HG02642 (cell line): ENCODE measurements around the gene PKN1.

Experiments
- ATAC-seq: cut with Tn5 transposase; IDR thresholded peaks from one replicate; pipeline ENCODE4 v1.9.1; 2021; ENCODE audit warnings: mild to moderate bottlenecking; ENCODE audit not compliant: unreplicated experiment, poor library complexity

Gene PKN1

DNA sequence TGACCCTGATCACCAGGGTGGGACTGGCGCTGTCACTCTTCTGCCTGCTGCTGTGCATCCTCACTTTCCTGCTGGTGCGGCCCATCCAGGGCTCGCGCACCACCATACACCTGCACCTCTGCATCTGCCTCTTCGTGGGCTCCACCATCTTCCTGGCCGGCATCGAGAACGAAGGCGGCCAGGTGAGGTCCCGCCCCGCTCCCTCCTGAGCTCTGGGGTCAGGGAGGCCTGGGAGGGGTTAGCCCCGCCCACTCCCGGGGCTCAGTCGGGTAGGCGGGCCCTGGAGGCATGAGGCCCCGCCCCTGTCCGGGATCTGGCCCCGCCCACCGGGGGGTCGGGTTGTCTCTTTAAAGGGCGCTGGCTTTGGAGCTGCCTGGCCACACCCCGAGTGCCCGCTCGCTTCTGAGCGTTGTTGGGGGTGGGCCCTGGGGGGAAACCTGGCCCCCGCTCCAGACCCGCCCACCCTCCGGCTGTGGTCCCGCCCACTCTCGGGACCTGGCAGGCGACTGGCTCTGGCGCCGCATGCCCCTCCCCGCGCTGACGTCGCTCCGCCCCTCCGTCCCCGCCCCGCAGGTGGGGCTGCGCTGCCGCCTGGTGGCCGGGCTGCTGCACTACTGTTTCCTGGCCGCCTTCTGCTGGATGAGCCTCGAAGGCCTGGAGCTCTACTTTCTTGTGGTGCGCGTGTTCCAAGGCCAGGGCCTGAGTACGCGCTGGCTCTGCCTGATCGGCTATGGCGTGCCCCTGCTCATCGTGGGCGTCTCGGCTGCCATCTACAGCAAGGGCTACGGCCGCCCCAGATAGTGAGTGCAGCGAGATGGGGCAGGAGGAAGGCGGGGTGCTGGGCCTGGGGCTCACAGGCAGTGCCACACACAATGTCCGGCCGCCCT is 27.1 kb upstream of the PKN1 start:
- peak; percentile 75 for ATAC-seq

DNA sequence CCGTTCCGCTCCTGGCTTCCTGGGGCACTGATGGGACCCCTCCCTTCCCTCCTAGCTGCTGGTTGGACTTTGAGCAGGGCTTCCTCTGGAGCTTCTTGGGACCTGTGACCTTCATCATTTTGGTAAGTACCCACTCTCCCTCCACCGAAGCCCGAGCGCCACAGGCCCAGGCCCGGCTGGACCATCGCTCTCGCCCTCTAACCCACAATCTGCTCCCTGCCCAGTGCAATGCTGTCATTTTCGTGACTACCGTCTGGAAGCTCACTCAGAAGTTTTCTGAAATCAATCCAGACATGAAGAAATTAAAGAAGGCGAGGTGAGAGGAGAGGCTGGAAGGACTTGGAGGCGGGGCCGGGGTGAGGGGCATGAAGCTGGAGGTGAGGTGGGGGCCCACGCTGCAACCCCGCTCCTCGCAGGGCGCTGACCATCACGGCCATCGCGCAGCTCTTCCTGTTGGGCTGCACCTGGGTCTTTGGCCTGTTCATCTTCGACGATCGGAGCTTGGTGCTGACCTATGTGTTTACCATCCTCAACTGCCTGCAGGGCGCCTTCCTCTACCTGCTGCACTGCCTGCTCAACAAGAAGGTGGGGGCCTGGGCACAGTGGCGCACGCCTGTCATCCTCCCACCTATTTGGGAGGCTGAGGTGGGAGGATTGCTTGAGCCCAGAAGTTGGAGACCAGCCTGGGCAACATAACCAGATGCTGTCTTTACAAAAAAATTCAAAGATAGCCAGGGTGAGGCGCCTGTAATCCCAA is 26.3 kb upstream of the PKN1 start:
- ATAC-seq = no peak

DNA sequence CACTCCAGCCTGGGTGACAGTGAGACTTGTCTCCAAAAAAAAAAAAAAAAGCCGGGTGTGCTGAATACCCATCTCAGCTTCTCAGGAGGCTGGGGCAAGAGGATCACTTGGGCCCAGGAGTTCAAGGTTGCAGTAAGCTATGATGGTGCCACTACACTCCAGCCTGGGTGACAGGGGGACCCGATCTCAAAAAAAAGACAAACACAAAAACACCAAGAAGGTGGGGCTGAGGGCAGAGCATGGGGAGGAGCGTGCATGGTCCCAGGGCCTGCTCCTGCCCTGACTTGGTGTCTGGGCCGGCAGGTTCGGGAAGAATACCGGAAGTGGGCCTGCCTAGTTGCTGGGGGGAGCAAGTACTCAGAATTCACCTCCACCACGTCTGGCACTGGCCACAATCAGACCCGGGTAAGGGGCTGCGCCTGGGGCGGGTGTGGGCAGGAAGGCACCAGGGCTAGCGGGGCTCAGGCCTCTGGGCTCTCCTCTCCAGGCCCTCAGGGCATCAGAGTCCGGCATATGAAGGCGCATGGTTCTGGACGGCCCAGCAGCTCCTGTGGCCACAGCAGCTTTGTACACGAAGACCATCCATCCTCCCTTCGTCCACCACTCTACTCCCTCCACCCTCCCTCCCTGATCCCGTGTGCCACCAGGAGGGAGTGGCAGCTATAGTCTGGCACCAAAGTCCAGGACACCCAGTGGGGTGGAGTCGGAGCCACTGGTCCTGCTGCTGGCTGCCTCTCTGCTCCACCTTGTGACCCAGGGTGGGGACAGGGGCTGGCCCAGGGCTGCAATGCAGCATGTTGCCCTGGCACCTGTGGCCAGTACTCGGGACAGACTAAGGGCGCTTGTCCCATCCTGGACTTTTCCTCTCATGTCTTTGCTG is 25.3 kb upstream of the PKN1 start:
- no peak for ATAC-seq

DNA sequence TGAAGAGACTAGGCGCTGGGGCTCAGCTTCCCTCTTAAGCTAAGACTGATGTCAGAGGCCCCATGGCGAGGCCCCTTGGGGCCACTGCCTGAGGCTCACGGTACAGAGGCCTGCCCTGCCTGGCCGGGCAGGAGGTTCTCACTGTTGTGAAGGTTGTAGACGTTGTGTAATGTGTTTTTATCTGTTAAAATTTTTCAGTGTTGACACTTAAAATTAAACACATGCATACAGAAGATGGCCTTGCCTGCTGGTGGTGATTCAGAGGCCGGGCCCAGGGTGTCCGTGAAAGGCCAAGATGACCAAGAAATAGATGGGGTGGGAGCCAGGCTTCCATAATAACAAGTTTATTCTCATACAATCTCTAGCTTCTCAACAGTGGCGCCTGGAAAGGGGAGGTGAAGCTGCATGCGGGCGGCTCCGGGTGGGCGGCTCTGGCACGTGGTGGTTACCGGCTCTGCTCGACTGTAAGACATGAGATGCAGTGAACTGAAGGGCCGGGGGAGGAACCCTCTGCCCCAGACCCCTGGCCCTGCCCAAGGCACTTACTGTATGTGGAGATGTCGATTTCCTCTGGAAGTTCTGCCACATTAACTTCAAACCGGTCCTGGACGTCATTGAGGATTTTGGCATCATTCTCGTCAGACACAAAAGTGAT is 24.5 kb upstream of the PKN1 start:
- ATAC-seq = no peak

DNA sequence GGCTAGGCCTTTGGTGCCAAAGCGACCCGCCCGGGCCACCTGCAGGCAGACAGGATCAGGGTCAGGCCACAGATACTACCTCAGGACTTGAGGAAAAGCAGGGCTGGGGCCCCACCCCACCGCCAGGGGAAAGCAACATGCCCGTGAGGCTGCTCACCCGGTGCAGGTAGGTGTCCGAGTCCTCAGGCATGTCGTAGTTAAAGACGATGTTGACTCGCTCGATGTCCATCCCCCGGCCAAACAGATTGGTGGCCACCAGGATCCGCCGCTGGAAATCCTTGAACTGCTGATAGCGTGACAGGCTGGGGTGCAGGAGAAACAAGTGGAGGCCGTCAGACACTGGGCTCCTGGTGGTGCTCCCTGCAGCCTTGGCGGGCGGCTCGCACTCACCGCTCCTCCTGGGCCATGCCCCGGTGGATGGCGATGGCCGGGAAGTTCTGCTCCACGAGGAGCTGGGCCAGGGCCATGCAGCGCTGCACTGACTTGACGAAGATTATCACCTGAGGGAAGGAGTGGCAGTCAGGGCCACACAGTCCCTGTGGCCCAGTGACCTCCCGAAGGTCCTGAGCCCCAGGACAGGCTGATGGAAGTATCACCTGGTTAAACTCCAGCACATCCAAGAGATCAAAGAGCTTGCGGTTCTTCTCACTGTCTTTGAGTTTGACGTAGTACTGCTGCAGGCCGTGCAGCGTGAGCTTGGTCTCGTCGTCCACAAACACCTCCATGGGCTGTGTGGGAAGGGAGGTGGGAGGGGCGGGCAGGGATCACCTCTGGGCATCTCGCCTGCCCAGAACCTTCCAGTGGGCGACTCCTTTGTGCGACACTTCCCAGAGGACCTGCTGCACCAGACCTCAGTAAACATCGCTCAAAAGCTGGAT is 23.7 kb upstream of the PKN1 start:
- ATAC-seq = no peak

DNA sequence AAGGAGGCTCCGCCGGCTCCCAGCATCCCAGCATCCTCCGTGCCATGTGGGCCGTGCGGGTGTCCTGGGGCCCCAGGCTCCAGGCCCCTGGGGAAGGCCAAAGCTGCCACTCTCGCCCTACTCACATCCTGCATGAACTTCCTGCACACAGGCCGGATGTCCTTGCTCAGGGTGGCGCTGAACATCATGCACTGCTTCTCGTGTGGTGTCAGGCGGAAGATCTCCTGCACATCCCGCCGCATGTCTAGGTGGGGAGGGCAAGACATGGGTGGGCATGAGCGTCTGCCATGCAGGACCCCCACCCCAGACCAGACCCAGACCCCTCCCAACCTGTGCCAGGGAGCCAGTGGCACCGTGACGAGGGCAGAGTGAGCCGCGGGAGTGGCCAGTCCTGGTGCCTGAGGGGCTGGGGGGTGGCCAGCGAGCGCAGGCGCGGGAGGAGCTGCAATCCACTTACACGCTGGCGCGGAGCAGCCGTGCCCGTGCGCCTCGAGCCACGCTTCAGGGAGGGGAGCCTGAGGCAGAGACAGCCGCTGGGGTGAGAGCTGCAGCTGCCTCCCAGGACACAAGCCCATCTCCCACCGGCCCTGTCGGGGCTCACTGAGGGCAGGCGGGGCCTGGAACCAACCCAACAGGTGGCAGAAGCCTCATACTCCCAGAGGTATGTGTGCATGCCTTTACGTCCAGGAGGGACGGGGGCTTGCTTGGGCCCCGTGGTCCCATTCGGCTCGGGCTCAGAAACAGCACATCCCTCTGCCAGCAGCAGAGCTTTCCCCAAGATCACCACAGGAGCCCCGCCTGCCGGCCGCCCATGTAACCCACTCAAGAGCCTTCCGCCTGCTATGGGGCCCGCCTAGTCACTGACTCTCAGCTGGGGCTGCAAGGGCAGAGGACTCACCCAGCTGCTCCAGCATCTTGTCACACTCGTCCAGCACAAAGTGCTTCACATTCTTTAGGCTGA is 22.7 kb upstream of the PKN1 start:
- no peak for ATAC-seq

DNA sequence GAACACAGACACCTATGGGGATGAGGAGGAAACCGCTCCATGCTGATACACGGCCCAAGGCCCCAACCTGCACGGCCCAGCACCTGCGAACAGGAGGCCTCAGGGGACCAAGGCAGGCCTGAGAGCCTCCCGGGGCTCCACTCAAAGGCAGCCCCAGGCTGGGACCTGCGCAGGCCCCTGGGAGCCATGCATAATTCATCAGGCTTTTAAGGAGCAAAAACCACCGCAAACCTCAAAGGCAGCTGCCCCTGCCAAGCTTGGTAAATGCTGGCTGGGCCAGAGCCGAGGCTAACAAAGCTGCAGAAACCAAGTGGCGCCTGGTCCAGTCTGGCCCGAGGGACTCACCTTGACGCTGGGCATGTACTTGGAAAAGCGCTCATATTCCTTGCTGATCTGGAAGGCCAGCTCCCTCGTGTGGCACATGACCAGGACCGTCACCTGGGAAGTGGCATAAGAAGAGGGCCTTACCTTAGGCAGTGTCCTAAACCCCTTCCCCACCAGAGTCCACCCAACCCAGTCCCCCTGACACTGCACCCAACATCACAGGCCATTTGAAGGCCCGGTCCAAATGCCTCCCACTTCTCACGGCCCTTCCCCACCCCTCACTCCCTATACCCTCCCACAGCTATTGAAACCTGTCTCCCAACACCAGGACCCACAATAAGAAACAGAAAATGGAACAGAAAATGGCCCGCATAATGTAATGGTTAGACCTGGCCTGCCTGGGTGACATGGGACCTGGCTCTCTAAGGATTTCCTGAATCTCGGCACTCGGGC is 21.8 kb upstream of the PKN1 start:
- ATAC-seq = no peak

DNA sequence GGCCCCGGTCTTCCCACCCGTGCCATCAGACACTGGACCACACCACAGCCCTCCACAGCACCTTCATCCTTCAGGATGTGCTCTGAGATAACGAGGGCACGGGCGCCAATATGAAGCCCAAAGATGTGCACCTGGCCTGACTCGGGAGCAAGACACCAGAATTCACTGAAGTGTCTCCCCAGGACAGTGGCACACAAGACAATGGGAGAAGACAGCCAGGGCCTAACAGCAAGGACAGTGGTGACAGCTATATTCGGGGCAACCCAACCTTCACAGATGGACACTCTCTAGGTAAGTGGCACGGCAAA is 21.2 kb upstream of the PKN1 start:
- no peak for ATAC-seq

DNA sequence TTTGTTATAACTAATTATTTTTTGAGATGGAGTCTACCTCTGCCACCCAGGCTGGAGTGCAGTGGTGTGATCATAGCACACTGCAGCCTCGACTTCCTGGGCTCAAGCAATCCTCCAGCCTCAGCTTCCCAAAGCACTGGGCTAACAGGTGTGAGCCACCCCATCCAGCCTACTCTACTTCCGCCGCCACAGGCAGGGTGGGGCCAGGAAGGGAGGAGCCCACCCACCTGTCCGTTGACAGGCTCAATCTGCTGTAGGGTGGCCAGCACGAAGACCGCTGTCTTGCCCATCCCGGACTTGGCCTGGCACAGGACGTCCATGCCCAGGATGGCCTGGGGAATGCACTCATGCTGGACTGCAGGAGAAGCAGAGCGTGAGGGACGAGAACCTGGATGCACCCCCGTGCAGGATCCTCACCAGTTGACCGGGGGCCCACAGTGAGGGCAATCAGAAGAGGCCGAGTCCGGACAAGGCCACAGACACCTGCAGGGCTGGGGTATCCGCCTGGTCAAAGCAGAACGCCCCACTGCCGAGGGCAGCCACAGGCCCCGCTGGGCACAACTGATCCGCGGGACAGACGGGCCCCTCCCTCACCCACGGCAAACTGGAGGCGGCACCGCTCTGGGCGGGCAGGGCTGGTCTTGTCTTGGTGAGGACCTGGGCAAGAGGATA is 20.6 kb upstream of the PKN1 start:
- ATAC-seq = no peak

DNA sequence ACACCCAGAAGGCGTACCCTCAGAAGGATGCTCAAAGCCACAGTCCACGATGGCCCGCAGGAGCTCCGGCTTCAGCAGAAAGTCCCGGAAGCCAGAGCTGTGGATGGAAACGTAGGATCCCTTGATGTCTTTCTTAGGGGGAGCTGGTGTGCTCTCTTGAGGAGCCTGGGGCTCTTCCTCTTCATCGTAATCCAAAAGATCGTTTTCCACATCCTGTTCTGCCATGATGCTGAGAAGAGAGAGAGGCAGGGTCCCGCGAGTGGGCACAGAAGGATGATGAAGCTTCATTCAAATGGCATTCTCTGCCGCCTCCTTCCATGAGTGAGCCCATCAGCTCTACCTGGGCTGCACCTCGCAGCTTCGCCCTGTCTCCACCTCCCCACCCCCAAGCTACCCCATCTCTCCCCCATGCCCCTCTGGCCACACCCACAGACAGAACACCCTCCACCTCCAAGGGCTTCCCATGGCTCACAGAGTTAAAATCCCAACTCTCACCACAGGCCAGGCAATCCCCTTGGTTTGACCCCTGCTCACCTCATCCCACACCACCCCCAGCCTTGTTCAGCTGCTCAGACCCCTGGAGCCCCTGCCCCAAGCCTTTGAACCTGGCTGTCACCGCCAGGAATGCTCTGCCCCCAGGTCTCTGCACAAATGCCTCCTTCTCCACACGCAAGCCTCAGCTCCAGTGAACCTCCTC is 20.0 kb upstream of the PKN1 start:
- ATAC-seq = no peak

DNA sequence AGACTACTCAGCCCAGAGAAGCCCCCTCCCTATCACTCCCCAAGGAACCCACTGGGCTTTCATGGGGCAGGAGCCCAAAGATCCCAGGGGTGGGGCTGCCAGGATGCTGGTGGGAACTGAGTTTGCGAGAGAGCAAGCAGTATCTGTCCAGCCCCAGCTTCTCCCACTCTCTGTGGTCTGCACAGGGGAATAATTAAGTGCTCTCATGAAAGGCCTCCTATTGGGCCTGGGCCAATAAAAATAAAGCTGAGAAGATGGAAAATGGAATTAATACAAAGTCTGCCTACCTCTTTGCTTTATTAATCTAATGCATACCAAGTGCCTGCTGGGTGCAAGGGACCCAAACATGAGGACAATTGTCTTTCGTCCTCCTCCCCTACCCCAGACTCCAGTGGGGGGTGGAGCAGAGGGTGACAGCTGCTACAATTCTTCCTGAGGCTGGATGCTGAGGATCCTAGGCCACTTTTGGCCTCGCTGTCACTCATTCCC is 19.4 kb upstream of the PKN1 start:
- ATAC-seq = no peak

DNA sequence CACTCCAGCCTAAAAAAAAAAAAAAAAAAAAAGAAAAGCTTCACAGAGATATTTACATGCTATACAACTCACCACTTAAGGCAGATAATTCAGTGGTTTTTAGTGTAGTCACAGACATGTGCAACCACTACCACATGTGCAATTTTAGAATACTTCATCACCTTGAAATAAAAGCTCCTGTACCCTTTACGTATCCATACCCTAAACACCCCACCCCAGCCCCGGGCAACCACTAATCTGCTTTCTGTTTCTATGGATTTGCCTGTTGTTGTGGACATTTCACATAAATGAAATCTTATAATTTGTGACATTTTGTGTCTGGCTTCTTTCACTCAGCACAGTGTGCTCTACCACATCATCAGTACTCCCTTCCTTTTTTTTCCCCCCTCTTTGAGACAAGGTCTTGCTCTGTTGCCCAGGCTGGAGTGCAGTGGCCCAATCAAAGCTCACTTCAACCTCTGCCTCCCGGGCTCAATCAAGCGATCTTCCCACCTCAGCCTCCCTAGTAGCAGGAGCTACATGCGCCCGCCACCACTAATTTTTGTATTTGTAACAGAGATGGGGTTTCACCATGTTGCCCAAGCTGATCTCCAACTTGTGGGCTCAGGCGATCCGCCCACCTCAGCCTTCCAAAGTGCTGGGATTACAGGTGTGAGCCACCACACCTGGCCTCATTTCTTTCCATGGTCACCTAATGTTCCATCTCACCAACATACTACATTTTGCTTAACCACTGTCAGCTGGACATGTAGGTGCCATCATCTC is 18.0 kb upstream of the PKN1 start:
- no peak for ATAC-seq

DNA sequence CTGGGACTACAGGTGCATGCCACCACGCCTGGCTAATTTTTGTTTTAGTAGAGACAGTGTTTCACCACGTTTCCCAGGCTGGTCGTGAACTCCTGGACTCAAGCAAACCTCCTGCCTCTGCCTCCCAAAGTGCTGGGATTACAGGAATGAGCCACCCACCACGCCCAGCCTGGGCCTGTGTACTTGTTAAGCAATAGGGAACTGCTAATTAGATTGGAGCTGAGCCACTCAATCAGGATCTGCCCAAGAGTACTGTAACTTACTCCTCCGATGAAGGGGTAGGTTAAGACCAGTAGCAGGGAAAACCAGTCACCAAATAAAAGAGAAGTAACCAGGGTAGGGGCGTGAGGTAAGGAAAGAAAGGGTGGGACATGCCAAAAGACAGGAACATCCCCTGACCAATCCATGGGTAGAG is 16.3 kb upstream of the PKN1 start:
- no peak for ATAC-seq

DNA sequence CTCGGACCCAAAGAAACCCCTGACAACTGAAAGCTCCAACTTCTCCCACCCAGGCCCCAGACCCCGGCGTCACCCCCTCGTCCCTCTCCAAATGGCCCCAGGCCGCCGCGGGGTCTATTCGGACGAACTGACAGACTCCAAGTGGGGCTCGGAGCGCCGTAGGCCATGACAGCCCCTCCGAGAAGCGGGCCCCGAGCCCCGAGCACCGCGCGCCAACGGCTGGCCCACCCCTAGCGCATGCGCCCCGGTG is 14.3 kb upstream of the PKN1 start:
- peak; percentile 51 for ATAC-seq

DNA sequence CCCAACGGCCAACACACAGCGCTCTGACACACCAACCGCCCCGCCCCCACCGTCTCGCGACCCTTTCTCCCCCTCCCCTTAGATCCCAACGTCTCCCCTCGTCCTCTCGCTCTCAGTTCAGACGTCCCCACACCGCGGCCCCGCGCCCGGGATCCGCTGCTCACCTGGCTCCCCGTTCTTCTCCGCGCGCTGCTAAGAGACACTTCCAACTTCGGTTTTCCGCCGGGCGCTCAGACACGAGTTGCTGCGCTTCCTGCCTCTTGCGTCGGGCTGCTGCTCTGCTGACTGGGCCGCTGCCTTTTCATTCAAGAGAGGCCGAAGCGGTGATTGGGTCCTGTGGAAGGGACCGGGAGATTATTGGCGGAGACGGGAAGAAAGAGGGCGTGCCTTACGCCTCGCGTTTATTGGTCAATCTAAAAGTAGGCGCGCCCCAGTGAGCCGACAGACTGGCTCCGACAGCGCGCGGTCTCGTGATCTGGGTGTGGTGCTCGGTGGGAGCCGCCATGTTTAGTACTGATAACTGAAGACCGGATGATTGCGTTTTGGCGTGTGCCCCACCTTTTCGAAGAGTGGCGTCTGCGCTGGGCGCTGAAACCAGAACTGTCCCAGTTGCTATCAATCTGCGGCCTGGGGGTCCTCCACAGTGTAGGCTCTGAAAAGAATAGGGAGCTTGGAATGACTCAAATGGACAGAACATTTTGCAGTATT is 13.8 kb upstream of the PKN1 start, which contains the start of gene DDX39A:
Gene DDX39A, minus strand, starts transcription at position 236 of the 708 bp plus-strand sequence. CDS start 6,121 bp downstream, outside the sequence.
- ATAC-seq = peak; percentile 92
